Endothelial cell (in vitro differentiated cells): Measurements from ENCODE around the gene ANGPT4. TPM values are rescaled to one million over a fixed set of nuclear protein-coding genes. Genes with fewer than 3 reads are reported as not detected.
A peak's percentile ranks its signal among the peaks of the same experiment; 100 is the strongest.

Experiments used
- DNase-seq: peaks from one replicate; pipeline ENCODE4 v3.0.0; 2021; ENCODE audit warnings: low spot score
- H3K27ac Mint-ChIP-seq: one replicate; pipeline ENCODE4 v1.8.0; 2021; ENCODE audit warnings: mixed read lengths, inconsistent platforms; ENCODE audit not compliant: unreplicated experiment
- H3K27me3 Mint-ChIP-seq: one replicate; pipeline ENCODE4 v1.8.0; 2021; ENCODE audit warnings: mild to moderate bottlenecking, moderate library complexity, mixed read lengths, inconsistent platforms; ENCODE audit not compliant: unreplicated experiment
- H3K36me3 Mint-ChIP-seq: one replicate; pipeline ENCODE4 v1.8.0; 2021; ENCODE audit warnings: mild to moderate bottlenecking, low read depth, mixed read lengths, inconsistent platforms; ENCODE audit not compliant: unreplicated experiment
- H3K4me1 Mint-ChIP-seq: one replicate; pipeline ENCODE4 v1.8.0; 2021; ENCODE audit warnings: mild to moderate bottlenecking, mixed read lengths, inconsistent platforms; ENCODE audit not compliant: unreplicated experiment
- H3K4me3 Mint-ChIP-seq: one replicate; pipeline ENCODE4 v1.8.0; 2021; ENCODE audit warnings: mild to moderate bottlenecking, mixed read lengths, inconsistent platforms; ENCODE audit not compliant: unreplicated experiment
- H3K9me3 Mint-ChIP-seq: one replicate; pipeline ENCODE4 v1.8.0; 2021; ENCODE audit warnings: mixed read lengths, inconsistent platforms; ENCODE audit not compliant: unreplicated experiment
- CTCF ChIP-seq: fragments of 200-600 bp; sonication (generic); IDR thresholded peaks from one replicate; pipeline ENCODE4 v1.5.0; 2021; ENCODE audit warnings: antibody characterized with exemption; ENCODE audit not compliant: unreplicated experiment
- total RNA-seq: library from RNA; stranded (reverse); fragmentation: NEBNext Ultra II Directional; extraction: Animal tissue kit (Norgen Biotek cat#: 25700); gene quantifications from one replicate; pipeline ENCODE4 v1.2.1, GENCODE V29; 2021; ENCODE audit not compliant: unreplicated experiment

The ANGPT4 gene
- total RNA-seq, 1 donor from 2014 or later, result 0.51 TPM

GRCh38 chr20:920311-920710 lies 4.2 kb upstream of the ANGPT4 start:
- Mint-ChIP-seq H3K36me3 (peaks cover 3% of the 10 kb centered on the region), H3K9me3 (no peaks in the 10 kb centered on the region), H3K4me3 (no peak overlapping the region), H3K27me3 (peaks cover 10% of the 10 kb centered on the region), H3K27ac (peak overlapping the region; percentile 58), H3K4me1 (peaks cover 47% of the 10 kb centered on the region)
- DNase-seq, result no peak
- TF ChIP-seq CTCF, result no peak

GRCh38 chr20:919491-919916 lies 3.4 kb upstream of the ANGPT4 start:
- Mint-ChIP-seq H3K9me3 (no peaks in the 10 kb centered on the region), H3K27ac (peak overlapping the region; percentile 55), H3K27me3 (peaks cover 13% of the 10 kb centered on the region), H3K36me3 (peaks cover 4% of the 10 kb centered on the region), H3K4me3 (peak overlapping the region; percentile 49), H3K4me1 (peaks cover 55% of the 10 kb centered on the region)
- no peak for DNase-seq
- TF ChIP-seq CTCF, result no peak

- Mint-ChIP-seq H3K36me3 (peaks cover 4% of the 10 kb centered on the region), H3K27ac (peak overlapping the region; percentile 52), H3K27me3 (peaks cover 13% of the 10 kb centered on the region), H3K9me3 (no peaks in the 10 kb centered on the region), H3K4me3 (no peak overlapping the region), H3K4me1 (peaks cover 66% of the 10 kb centered on the region)
- no peak for DNase-seq
- TF ChIP-seq CTCF, result no peak
Observed at GRCh38 chr20:917416-917815, 1.3 kb upstream of the ANGPT4 start.

- peaks cover 13% of the 10 kb centered on the region for H3K27me3 Mint-ChIP-seq
- no peak for DNase-seq
- no peak for TF ChIP-seq CTCF
Observed at GRCh38 chr20:916825-917224, 691 bp upstream of the ANGPT4 start.

GRCh38 chr20:914727-915498 lies 1.2 kb downstream of the ANGPT4 start:
- Mint-ChIP-seq H3K27ac (no peak overlapping the region), H3K27me3 (peaks cover 13% of the 10 kb centered on the region), H3K9me3 (no peaks in the 10 kb centered on the region), H3K4me1 (peaks cover 58% of the 10 kb centered on the region), H3K4me3 (no peak overlapping the region), H3K36me3 (peaks cover 4% of the 10 kb centered on the region)
- DNase-seq, result no peak
- no peak for TF ChIP-seq CTCF

More at GRCh38 chr20:916825-917224, 691 bp upstream of the ANGPT4 start:
- Mint-ChIP-seq H3K27ac (no peak overlapping the region), H3K4me1 (peaks cover 65% of the 10 kb centered on the region), H3K9me3 (no peaks in the 10 kb centered on the region), H3K36me3 (peaks cover 4% of the 10 kb centered on the region), H3K4me3 (no peak overlapping the region)
